B cell (primary cell): ENCODE measurements around the gene SFMBT1. TPM values are rescaled to one million over a fixed set of nuclear protein-coding genes. Genes with fewer than 3 reads are reported as not detected.
A peak's percentile ranks its signal among the peaks of the same experiment; 100 is the strongest.

Experiments
- ATAC-seq: fragments of 200-7000 bp; cut with Tn5 transposase; one replicate; pipeline ENCODE4 v1.10.0; 2021; ENCODE audit warnings: low read depth, mild to moderate bottlenecking, moderate number of reproducible peaks, moderate library complexity
- CTCF ChIA-PET: fragments of 350-600 bp; sonication (Branson Sonifier 250); formaldehyde crosslinking; loops from one replicate; lab custom pipeline; 2021; ENCODE audit warnings: antibody characterized with exemption, inconsistent platforms; lab: Charles Lee
- POLR2A ChIA-PET: fragments of 350-600 bp; sonication (Branson Sonifier 250); formaldehyde crosslinking; loops from one replicate; lab custom pipeline; 2021; ENCODE audit warnings: antibody characterized with exemption; lab: Charles Lee
- DNase-seq: peaks from one replicate; pipeline ENCODE4 v3.0.0; 2013
- H2AFZ ChIP-seq: 2 replicates; pipeline ENCODE4 v1.6.1; 2012; ENCODE audit warnings: mild to moderate bottlenecking, low read depth, low read length; ENCODE audit not compliant: insufficient read depth, poor library complexity, severe bottlenecking
- H3K27ac ChIP-seq, 2 donors: 1 replicate in 1 of 2; 2 replicates in 1 of 2; pipeline ENCODE4 v1.5.1; 2012 to 2013; ENCODE audit warnings: low read length in 2 of 2, mild to moderate bottlenecking in 2 of 2, moderate library complexity in 1 of 2
- H3K27me3 ChIP-seq, 4 experiments: fragments of 200-600 bp in 1 of 4; sonication (generic) in 1 of 4; replicated peaks in 1 of 4; 1 replicate in 2 of 4; 2 replicates in 2 of 4; pipeline versions ENCODE4 v1.6.1 to v1.7.0; 2013 to 2016; ENCODE audit warnings: low read length in 3 of 4, mild to moderate bottlenecking in 2 of 4, mixed read lengths in 1 of 4, moderate library complexity in 1 of 4; ENCODE audit not compliant: insufficient read depth in 4 of 4, control insufficient read depth in 3 of 4; ENCODE audit errors: control extremely low read depth in 1 of 4
- H3K36me3 ChIP-seq, 2 experiments: replicated peaks in 1 of 2; 1 replicate in 1 of 2; 2 replicates in 1 of 2; pipeline versions ENCODE4 v1.6.1 to v1.7.1; 2013; ENCODE audit warnings: low read length in 1 of 2; ENCODE audit not compliant: insufficient read depth in 2 of 2, control insufficient read depth in 1 of 2; ENCODE audit errors: control extremely low read depth in 1 of 2, extremely low read depth in 1 of 2
- H3K4me1 ChIP-seq, 2 donors: fragments of 200-600 bp in 1 of 2; sonication (generic) in 1 of 2; 1 replicate in 1 of 2; 2 replicates in 1 of 2; pipeline versions ENCODE4 v1.5.1 to v1.6.1; 2013 to 2017; ENCODE audit warnings: low read length in 2 of 2; ENCODE audit not compliant: control insufficient read depth in 2 of 2, insufficient read depth in 2 of 2
- H3K4me2 ChIP-seq: replicated peaks from 2 replicates; pipeline ENCODE3; 2012; ENCODE audit warnings: mild to moderate bottlenecking, low read depth, low read length; ENCODE audit not compliant: poor library complexity, severe bottlenecking
- H3K4me3 ChIP-seq, 5 experiments: fragments of 200-600 bp in 1 of 5; sonication (generic) in 1 of 5; 1 replicate in 3 of 5; 2 replicates in 2 of 5; pipeline versions ENCODE4 v1.5.1 to v1.7.0; 2011 to 2016; ENCODE audit warnings: low read length in 4 of 5, mild to moderate bottlenecking in 4 of 5, low read depth in 2 of 5, control low read depth in 1 of 5, moderate library complexity in 1 of 5; ENCODE audit not compliant: insufficient read depth in 1 of 5; ENCODE audit errors: control extremely low read depth in 1 of 5, extremely low read depth in 1 of 5
- H3K79me2 ChIP-seq: fragments of 200-600 bp; sonication (generic); one replicate; pipeline ENCODE4 v1.6.0; 2016; ENCODE audit warnings: low read length; ENCODE audit not compliant: control insufficient read depth, insufficient read depth
- H3K9ac ChIP-seq: fragments of 200-600 bp; sonication (generic); 2 replicates; pipeline ENCODE4 v1.6.1; 2017; ENCODE audit warnings: mild to moderate bottlenecking, low read length, moderate library complexity
- H3K9me3 ChIP-seq, 3 donors: one replicate each; pipeline versions ENCODE4 v1.6.1 to v1.7.1; 2013; ENCODE audit warnings: low read length in 2 of 3; ENCODE audit not compliant: control insufficient read depth in 2 of 3, insufficient read depth in 1 of 3; ENCODE audit errors: control extremely low read depth in 1 of 3
- H4K20me1 ChIP-seq: 2 replicates; pipeline ENCODE4 v1.6.0; 2012; ENCODE audit warnings: mild to moderate bottlenecking, low read length; ENCODE audit not compliant: insufficient read depth, control insufficient read depth, poor library complexity, severe bottlenecking
- H3K27ac Mint-ChIP-seq: one replicate; pipeline ENCODE4 v1.8.0; 2021; ENCODE audit warnings: mixed read lengths
- H3K27me3 Mint-ChIP-seq: one replicate; pipeline ENCODE4 v1.8.0; 2021; ENCODE audit warnings: mixed read lengths
- H3K4me1 Mint-ChIP-seq: one replicate; pipeline ENCODE4 v1.8.0; 2021; ENCODE audit warnings: mixed read lengths
- H3K4me3 Mint-ChIP-seq: one replicate; pipeline ENCODE4 v1.8.0; 2021; ENCODE audit warnings: mixed read lengths
- H3K9me3 Mint-ChIP-seq: one replicate; pipeline ENCODE4 v1.8.0; 2022; ENCODE audit warnings: mixed read lengths; ENCODE audit not compliant: insufficient read depth
- CTCF ChIP-seq: fragments of 200-600 bp; IDR thresholded peaks from one replicate; pipeline ENCODE4 v1.8.0; 2022; ENCODE audit warnings: antibody characterized with exemption, mild to moderate bottlenecking
- EZH2 ChIP-seq: IDR thresholded peaks from 2 replicates; pipeline ENCODE4 v1.6.1; 2012; ENCODE audit warnings: borderline replicate concordance, low read depth, mild to moderate bottlenecking, moderate library complexity, low read length; ENCODE audit not compliant: insufficient read depth, poor library complexity, severe bottlenecking
- WGBS: methylation state at CpG from one replicate; pipeline ENCODE4 v1.1.5; 2013; ENCODE audit warnings: missing lambda C conversion rate; ENCODE audit not compliant: insufficient coverage; 5-methylcytosine and 5-hydroxymethylcytosine counted together
- intact Hi-C: fragments of 100-400 bp; cut with micrococcal nuclease; formaldehyde crosslinking; loops from one replicate; pipeline ENCODE4 v1.10.0; 2022
- polyA plus RNA-seq: library from polyadenylated mRNA; depleted of rRNA; stranded (reverse); fragments of >200 nt; gene quantifications from 2 replicates; pipeline ENCODE4 v1.2.3, GENCODE V29; 2012
- total RNA-seq, 2 donors: library from RNA; stranded (reverse); fragments of 120-200 nt in 1 of 2; gene quantifications; 1 replicate in 1 of 2; 2 replicates in 1 of 2; pipeline versions ENCODE4 v1.2.3 to v1.2.4, GENCODE V29; 2013 to 2022

Gene SFMBT1
- total and polyA plus RNA-seq, 2 donors (not counting 1 experiment from before 2014, with no cell fraction given): 9.9 to 55.8 TPM

- H3K4me3 ChIP-seq: peak overlapping the region in 3 of 5 experiments; percentile 15 to 34 (median 25)
- H3K36me3 ChIP-seq: peaks cover 0 to 4% of the 10 kb centered on the region in 2 experiments
- Mint-ChIP-seq H3K4me1 (peaks cover 24% of the 10 kb centered on the region), H3K27ac (peak overlapping the region; percentile 90), H3K27me3 (no peaks in the 10 kb centered on the region), H3K4me3 (peak overlapping the region; percentile 50), H3K9me3 (no peaks in the 10 kb centered on the region)
- H3K79me2 ChIP-seq: no peaks in the 10 kb centered on the region
- no peaks in the 10 kb centered on the region for H3K9me3 ChIP-seq
- peak overlapping the region; percentile 66 for H2AFZ ChIP-seq
- H3K27me3 ChIP-seq: no peaks in the 10 kb centered on the region
- ATAC-seq (peak; percentile 69), DNase-seq (peak; percentile 57)
- peak overlapping the region; percentile 58 for H3K4me2 ChIP-seq
- POLR2A ChIA-PET: interaction anchor here (0.5 kb wide), 1 partner anchor 120 kb away, joined by 5 read pairs; no protein-coding TSS in a partner anchor
- peak overlapping the region; percentile 65 to 72 for H3K27ac ChIP-seq
- CTCF ChIA-PET: interaction anchor here (1.0 to 2.7 kb wide), 9 partner anchors 8 to 140 kb away, joined by 3 to 18 read pairs (median 4); no protein-coding TSS in a partner anchor
- H4K20me1 ChIP-seq: no peaks in the 10 kb centered on the region
- no peak for TF ChIP-seq EZH2
- no peak for TF ChIP-seq CTCF
- H3K9ac ChIP-seq: peak overlapping the region; percentile 16
- no CpG with 5 or more reads among the region's 3 CpGs for WGBS
- H3K4me1 ChIP-seq: peaks cover 20 to 22% of the 10 kb centered on the region in 2 donors
- intact Hi-C loops: loop anchor here (5.0 kb wide), 1 partner anchor 33 kb away; the partner anchor contains the start of gene STIMATE
Measured at GRCh38 chr3:52930748-52931147, 115.1 kb downstream of the SFMBT1 start.

GRCh38 chr3:52926554-52926953, 119.3 kb downstream of the SFMBT1 start:
- DNase-seq (no peak), ATAC-seq (no peak)
- Histone ChIP-seq H3K9me3 (no peaks in the 10 kb centered on the region), H3K27ac (no peak overlapping the region), H3K79me2 (no peaks in the 10 kb centered on the region), H3K4me1 (peaks cover 16 to 18% of the 10 kb centered on the region in 2 donors), H3K9ac (no peak overlapping the region), H3K4me2 (no peak overlapping the region), H3K36me3 (peaks cover 7 to 22% of the 10 kb centered on the region in 2 experiments), H3K4me3 (no peak overlapping the region), H2AFZ (no peak overlapping the region), H3K27me3 (no peaks in the 10 kb centered on the region), H4K20me1 (no peaks in the 10 kb centered on the region)
- ChIA-PET POLR2A (no interaction called here), CTCF (interaction anchor here (0.7 to 2.0 kb wide), 2 partner anchors 9 to 11 kb away, joined by 3 to 4 read pairs; no protein-coding TSS in a partner anchor)
- peaks cover 14% of the 10 kb centered on the region for H3K4me1 Mint-ChIP-seq
- H3K27me3 Mint-ChIP-seq: no peaks in the 10 kb centered on the region
- no peak overlapping the region for H3K27ac Mint-ChIP-seq
- H3K4me3 Mint-ChIP-seq: no peak overlapping the region
- TF ChIP-seq EZH2 (no peak), CTCF (no peak)
- intact Hi-C loops: loop anchor here (5.0 kb wide), 1 partner anchor 36 kb away; no protein-coding TSS in a partner anchor
- WGBS: 94% methylated on average over 2 of the region's 2 CpGs
- no peaks in the 10 kb centered on the region for H3K9me3 Mint-ChIP-seq
